CD14-positive monocyte (primary cell): ENCODE data around the gene PAPPA2. TPM values are rescaled to one million over a fixed set of nuclear protein-coding genes. Genes with fewer than 3 reads are reported as not detected.

ENCODE experiments used
- DNase-seq, 3 donors: peaks; one replicate each; pipeline ENCODE4 v3.0.0-alpha.2; 2011 to 2022
- H2AFZ ChIP-seq: 2 replicates; pipeline ENCODE4 v1.6.0; 2012; ENCODE audit warnings: mild to moderate bottlenecking, low read depth, low read length, inconsistent platforms; ENCODE audit not compliant: insufficient read depth, poor library complexity, severe bottlenecking
- H3K27ac ChIP-seq, 2 donors: 1 replicate in 1 of 2; 2 replicates in 1 of 2; pipeline ENCODE4 v1.5.1; 2012 to 2013; ENCODE audit warnings: low read length in 2 of 2, control low read depth in 1 of 2, inconsistent platforms in 1 of 2, low read depth in 1 of 2, mild to moderate bottlenecking in 1 of 2
- H3K27me3 ChIP-seq, 2 donors: one replicate each; pipeline versions ENCODE4 v1.6.0 to v1.6.1; 2011 to 2013; ENCODE audit warnings: low read length in 2 of 2; ENCODE audit not compliant: control insufficient read depth in 2 of 2, insufficient read depth in 2 of 2
- H3K36me3 ChIP-seq, 2 donors: replicated peaks in 1 of 2; 1 replicate in 1 of 2; 2 replicates in 1 of 2; pipeline versions ENCODE4 v1.5.1 to v1.6.1; 2012 to 2013; ENCODE audit warnings: low read length in 2 of 2, control low read depth in 1 of 2, inconsistent platforms in 1 of 2, mild to moderate bottlenecking in 1 of 2; ENCODE audit not compliant: insufficient read depth in 2 of 2, control insufficient read depth in 1 of 2
- H3K4me1 ChIP-seq, 2 donors: 1 replicate in 1 of 2; 2 replicates in 1 of 2; pipeline versions ENCODE4 v1.5.1 to v1.6.1; 2012 to 2013; ENCODE audit warnings: low read length in 2 of 2, control low read depth in 1 of 2, inconsistent platforms in 1 of 2, mild to moderate bottlenecking in 1 of 2, moderate library complexity in 1 of 2; ENCODE audit not compliant: insufficient read depth in 2 of 2, control insufficient read depth in 1 of 2
- H3K4me2 ChIP-seq: replicated peaks from 2 replicates; pipeline ENCODE3; 2012; ENCODE audit warnings: low read length, moderate library complexity, mild to moderate bottlenecking; ENCODE audit not compliant: poor library complexity, severe bottlenecking; ENCODE audit errors: extremely low read depth
- H3K4me3 ChIP-seq, 3 experiments: fragments of 200-600 bp in 1 of 3; sonication (generic) in 1 of 3; replicated peaks in 1 of 3; 1 replicate in 2 of 3; 2 replicates in 1 of 3; pipeline ENCODE4 v1.5.1; 2011 to 2013; ENCODE audit warnings: low read length in 3 of 3, mild to moderate bottlenecking in 3 of 3, control low read depth in 2 of 3, low read depth in 2 of 3, inconsistent platforms in 1 of 3, moderate library complexity in 1 of 3
- H3K79me2 ChIP-seq: 2 replicates; pipeline ENCODE4 v1.6.0; 2012; ENCODE audit warnings: mild to moderate bottlenecking, control low read depth, inconsistent platforms, low read length, moderate library complexity; ENCODE audit not compliant: insufficient read depth
- H3K9ac ChIP-seq: 2 replicates; pipeline ENCODE4 v1.6.0; 2017; ENCODE audit warnings: low read length, mild to moderate bottlenecking; ENCODE audit not compliant: insufficient read depth, poor library complexity, severe bottlenecking
- H3K9me3 ChIP-seq, 2 donors: replicated peaks in 1 of 2; 1 replicate in 1 of 2; 2 replicates in 1 of 2; pipeline versions ENCODE4 v1.5.1 to v1.6.1; 2012 to 2013; ENCODE audit warnings: low read length in 2 of 2, control low read depth in 1 of 2; ENCODE audit not compliant: control insufficient read depth in 1 of 2, insufficient read depth in 1 of 2
- H4K20me1 ChIP-seq: 2 replicates; pipeline ENCODE4 v1.6.0; 2012; ENCODE audit warnings: mild to moderate bottlenecking, low read length, control low read depth, moderate library complexity; ENCODE audit not compliant: insufficient read depth
- H3K27ac Mint-ChIP-seq, 7 donors: one replicate each; pipeline ENCODE4 v1.8.0; 2020; ENCODE audit warnings: mild to moderate bottlenecking in 7 of 7, mixed read lengths in 7 of 7, moderate library complexity in 6 of 7, inconsistent platforms in 2 of 7
- H3K27me3 Mint-ChIP-seq, 3 donors: one replicate each; pipeline ENCODE4 v1.8.0; 2021 to 2022; ENCODE audit warnings: low read depth in 3 of 3, mild to moderate bottlenecking in 3 of 3, mixed read lengths in 3 of 3, moderate library complexity in 3 of 3, inconsistent platforms in 1 of 3
- H3K36me3 Mint-ChIP-seq, 2 donors: one replicate each; pipeline ENCODE4 v1.8.0; 2020; ENCODE audit warnings: mixed read lengths in 2 of 2, inconsistent platforms in 1 of 2, mild to moderate bottlenecking in 1 of 2
- H3K4me1 Mint-ChIP-seq: one replicate; pipeline ENCODE4 v1.8.0; 2020; ENCODE audit warnings: mild to moderate bottlenecking, mixed read lengths
- H3K4me3 Mint-ChIP-seq, 2 donors: one replicate each; pipeline ENCODE4 v1.8.0; 2020; ENCODE audit warnings: mild to moderate bottlenecking in 2 of 2, mixed read lengths in 2 of 2, moderate library complexity in 1 of 2
- H3K9me3 Mint-ChIP-seq, 7 donors: one replicate each; pipeline ENCODE4 v1.8.0; 2020 to 2022; ENCODE audit warnings: mixed read lengths in 7 of 7, mild to moderate bottlenecking in 6 of 7, moderate library complexity in 6 of 7, inconsistent platforms in 2 of 7
- CTCF ChIP-seq: fragments of 200-600 bp; IDR thresholded peaks from one replicate; pipeline ENCODE4 v1.8.0; 2022; ENCODE audit warnings: antibody characterized with exemption, mild to moderate bottlenecking
- WGBS: methylation state at CpG from one replicate; pipeline ENCODE4 v1.1.5; 2013; ENCODE audit warnings: missing lambda C conversion rate; ENCODE audit not compliant: insufficient coverage; 5-methylcytosine and 5-hydroxymethylcytosine counted together
- intact Hi-C, 2 donors: fragments of 100-400 bp; cut with micrococcal nuclease; formaldehyde crosslinking; loops; one replicate each; pipeline versions ENCODE4 v1.15.0 to v1.15.1; 2023
- polyA plus RNA-seq, 3 donors: library from polyadenylated mRNA; depleted of rRNA in 1 of 3; unstranded in 2 of 3; stranded (reverse) in 1 of 3; fragments of 300-500 nt in 2 of 3; fragments of >200 nt in 1 of 3; fragmentation: Illumina TruSeq in 2 of 3; gene quantifications; 1 replicate in 2 of 3; 2 replicates in 1 of 3; pipeline ENCODE4 v1.2.3, GENCODE V29; 2012 to 2021

The PAPPA2 gene
- polyA plus RNA-seq, 3 donors, result not detected

- H3K4me3 ChIP-seq, result no peak overlapping the region
- intact Hi-C loops, result no loop called here
- no peak overlapping the region for H2AFZ ChIP-seq
- no peak for DNase-seq
- WGBS, result no CpG with 5 or more reads among the region's 3 CpGs
- Mint-ChIP-seq H3K4me3 (no peak overlapping the region), H3K27ac (no peak overlapping the region), H3K27me3 (peaks cover 1 to 3% (median 2%) of the 10 kb centered on the region in 3 donors), H3K36me3 (no peaks in the 10 kb centered on the region), H3K4me1 (no peaks in the 10 kb centered on the region), H3K9me3 (peaks cover 0 to 7% (median 2%) of the 10 kb centered on the region in 7 donors)
- H3K27ac ChIP-seq, result no peak overlapping the region
- no peaks in the 10 kb centered on the region for H3K4me1 ChIP-seq
- no peaks in the 10 kb centered on the region for H3K79me2 ChIP-seq
- TF ChIP-seq CTCF, result no peak
- no peaks in the 10 kb centered on the region for H3K9me3 ChIP-seq
- no peak overlapping the region for H3K4me2 ChIP-seq
- no peaks in the 10 kb centered on the region for H4K20me1 ChIP-seq
- H3K9ac ChIP-seq, result no peak overlapping the region
- H3K27me3 ChIP-seq, result no peaks in the 10 kb centered on the region
- H3K36me3 ChIP-seq, result no peaks in the 10 kb centered on the region
Measured at GRCh38 chr1:176702901-176703300, 239.9 kb downstream of the PAPPA2 start.

GRCh38 chr1:176705585-176705984, 242.6 kb downstream of the PAPPA2 start:
- Histone ChIP-seq H3K9ac (no peak overlapping the region), H3K4me3 (no peak overlapping the region), H3K9me3 (no peaks in the 10 kb centered on the region), H3K36me3 (no peaks in the 10 kb centered on the region), H3K79me2 (no peaks in the 10 kb centered on the region), H3K27ac (no peak overlapping the region), H3K4me1 (no peaks in the 10 kb centered on the region), H3K27me3 (no peaks in the 10 kb centered on the region), H2AFZ (no peak overlapping the region), H4K20me1 (no peaks in the 10 kb centered on the region), H3K4me2 (no peak overlapping the region)
- intact Hi-C loops, result no loop called here
- H3K27ac Mint-ChIP-seq, result no peak overlapping the region
- H3K4me3 Mint-ChIP-seq, result no peak overlapping the region
- peaks cover 0 to 3% (median 2%) of the 10 kb centered on the region in 3 donors for H3K27me3 Mint-ChIP-seq
- peaks cover 0 to 2% (median 0%) of the 10 kb centered on the region in 7 donors for H3K9me3 Mint-ChIP-seq
- no peak for DNase-seq
- WGBS, result no CpG with 5 or more reads among the region's 1 CpG
- TF ChIP-seq CTCF, result no peak
- no peaks in the 10 kb centered on the region for H3K36me3 Mint-ChIP-seq
- no peaks in the 10 kb centered on the region for H3K4me1 Mint-ChIP-seq
